ENCODE results near the gene DNA2.

DNA sequence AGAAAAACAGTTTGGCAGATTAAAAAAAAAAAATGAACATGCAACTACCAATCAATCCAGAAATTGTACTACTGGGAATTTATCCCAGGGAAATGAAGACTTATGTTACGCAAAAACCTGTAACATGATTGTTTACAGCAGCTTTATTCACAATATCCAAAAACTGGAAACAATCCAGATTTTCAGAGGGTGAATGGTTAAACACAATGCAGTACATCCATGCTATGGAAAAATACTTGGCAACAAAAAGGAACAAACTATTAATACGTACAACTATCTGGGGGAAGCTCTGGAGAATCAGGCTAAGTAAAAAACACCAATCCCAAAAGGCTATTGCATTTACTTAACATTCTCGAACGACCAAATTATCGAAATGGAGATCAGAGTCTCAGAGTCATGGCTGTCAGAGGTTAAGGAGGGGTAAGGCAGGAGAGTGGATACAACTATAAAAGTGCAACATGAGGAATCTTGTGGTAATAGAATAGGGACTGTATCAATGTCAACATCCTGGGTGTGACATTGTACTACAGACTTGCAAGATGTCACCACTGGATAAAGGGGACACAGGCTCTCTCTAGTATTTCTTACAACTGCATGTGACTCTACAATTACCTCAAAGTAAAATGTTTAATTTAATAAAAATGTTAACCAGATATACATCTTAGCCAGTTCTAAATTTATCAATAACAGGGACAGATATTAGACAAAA, 43.2 kb downstream of the DNA2 start:
- TF ChIP-seq, protein P1, sequence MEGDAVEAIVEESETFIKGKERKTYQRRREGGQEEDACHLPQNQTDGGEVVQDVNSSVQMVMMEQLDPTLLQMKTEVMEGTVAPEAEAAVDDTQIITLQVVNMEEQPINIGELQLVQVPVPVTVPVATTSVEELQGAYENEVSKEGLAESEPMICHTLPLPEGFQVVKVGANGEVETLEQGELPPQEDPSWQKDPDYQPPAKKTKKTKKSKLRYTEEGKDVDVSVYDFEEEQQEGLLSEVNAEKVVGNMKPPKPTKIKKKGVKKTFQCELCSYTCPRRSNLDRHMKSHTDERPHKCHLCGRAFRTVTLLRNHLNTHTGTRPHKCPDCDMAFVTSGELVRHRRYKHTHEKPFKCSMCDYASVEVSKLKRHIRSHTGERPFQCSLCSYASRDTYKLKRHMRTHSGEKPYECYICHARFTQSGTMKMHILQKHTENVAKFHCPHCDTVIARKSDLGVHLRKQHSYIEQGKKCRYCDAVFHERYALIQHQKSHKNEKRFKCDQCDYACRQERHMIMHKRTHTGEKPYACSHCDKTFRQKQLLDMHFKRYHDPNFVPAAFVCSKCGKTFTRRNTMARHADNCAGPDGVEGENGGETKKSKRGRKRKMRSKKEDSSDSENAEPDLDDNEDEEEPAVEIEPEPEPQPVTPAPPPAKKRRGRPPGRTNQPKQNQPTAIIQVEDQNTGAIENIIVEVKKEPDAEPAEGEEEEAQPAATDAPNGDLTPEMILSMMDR (IDR thresholded peaks at IDR 0.05): no peak
- TF ChIP-seq POLR2AphosphoS5 (IDR thresholded peaks at IDR 0.05; ENCODE audit: low read depth, low read length) (no peak), SIN3A (IDR thresholded peaks at IDR 0.05; ENCODE audit: borderline replicate concordance, insufficient read depth, low read depth, low read length) (no peak), TCF7L2 (IDR thresholded peaks at IDR 0.05; ENCODE audit: low read depth, low read length) (no peak)
- TF ChIP-seq, protein P2, sequence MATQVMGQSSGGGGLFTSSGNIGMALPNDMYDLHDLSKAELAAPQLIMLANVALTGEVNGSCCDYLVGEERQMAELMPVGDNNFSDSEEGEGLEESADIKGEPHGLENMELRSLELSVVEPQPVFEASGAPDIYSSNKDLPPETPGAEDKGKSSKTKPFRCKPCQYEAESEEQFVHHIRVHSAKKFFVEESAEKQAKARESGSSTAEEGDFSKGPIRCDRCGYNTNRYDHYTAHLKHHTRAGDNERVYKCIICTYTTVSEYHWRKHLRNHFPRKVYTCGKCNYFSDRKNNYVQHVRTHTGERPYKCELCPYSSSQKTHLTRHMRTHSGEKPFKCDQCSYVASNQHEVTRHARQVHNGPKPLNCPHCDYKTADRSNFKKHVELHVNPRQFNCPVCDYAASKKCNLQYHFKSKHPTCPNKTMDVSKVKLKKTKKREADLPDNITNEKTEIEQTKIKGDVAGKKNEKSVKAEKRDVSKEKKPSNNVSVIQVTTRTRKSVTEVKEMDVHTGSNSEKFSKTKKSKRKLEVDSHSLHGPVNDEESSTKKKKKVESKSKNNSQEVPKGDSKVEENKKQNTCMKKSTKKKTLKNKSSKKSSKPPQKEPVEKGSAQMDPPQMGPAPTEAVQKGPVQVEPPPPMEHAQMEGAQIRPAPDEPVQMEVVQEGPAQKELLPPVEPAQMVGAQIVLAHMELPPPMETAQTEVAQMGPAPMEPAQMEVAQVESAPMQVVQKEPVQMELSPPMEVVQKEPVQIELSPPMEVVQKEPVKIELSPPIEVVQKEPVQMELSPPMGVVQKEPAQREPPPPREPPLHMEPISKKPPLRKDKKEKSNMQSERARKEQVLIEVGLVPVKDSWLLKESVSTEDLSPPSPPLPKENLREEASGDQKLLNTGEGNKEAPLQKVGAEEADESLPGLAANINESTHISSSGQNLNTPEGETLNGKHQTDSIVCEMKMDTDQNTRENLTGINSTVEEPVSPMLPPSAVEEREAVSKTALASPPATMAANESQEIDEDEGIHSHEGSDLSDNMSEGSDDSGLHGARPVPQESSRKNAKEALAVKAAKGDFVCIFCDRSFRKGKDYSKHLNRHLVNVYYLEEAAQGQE (IDR thresholded peaks at IDR 0.05; ENCODE audit: insufficient read depth in 1 of 2, low read depth in 2 of 2, low read length in 1 of 2): no peak
